Peyer's patch (tissue), 4 donors: ENCODE measurements around the gene RND1. TPM values are rescaled to one million over a fixed set of nuclear protein-coding genes. Genes with fewer than 3 reads are reported as not detected.

Experiments
- DNase-seq, 3 donors: peaks; one replicate each; pipeline ENCODE4 v3.0.0-alpha.2; 2017 to 2019
- H3K27ac ChIP-seq, 4 donors: fragments of 200-600 bp; sonication (generic); one replicate each; pipeline ENCODE4 v1.5.1; 2016 to 2019
- H3K27me3 ChIP-seq, 2 donors: fragments of 200-600 bp; sonication (generic); one replicate each; pipeline ENCODE4 v1.5.1; 2019
- H3K36me3 ChIP-seq, 3 donors: fragments of 200-600 bp; sonication (generic); one replicate each; pipeline ENCODE4 v1.5.1; 2016 to 2019
- H3K4me1 ChIP-seq, 4 donors: fragments of 200-600 bp; sonication (generic); one replicate each; pipeline ENCODE4 v1.5.1; 2016 to 2019
- H3K4me3 ChIP-seq, 4 donors: fragments of 200-600 bp; sonication (generic); 1 replicate in 3 of 4; 2 replicates in 1 of 4; pipeline ENCODE4 v1.5.1; 2016 to 2019; ENCODE audit warnings: mild to moderate bottlenecking in 1 of 4
- H3K9me3 ChIP-seq, 4 donors: fragments of 200-600 bp; sonication (generic); one replicate each; pipeline ENCODE4 v1.5.1; 2016 to 2019; ENCODE audit warnings: mild to moderate bottlenecking in 1 of 4
- CTCF ChIP-seq, 6 experiments: fragments of 450-650 bp in 4 of 6; fragments of 200-600 bp in 2 of 6; sonication (generic) in 1 of 6; IDR thresholded peaks; one replicate each; pipeline ENCODE4 v1.5.1; 2017 to 2019; ENCODE audit warnings: antibody characterized with exemption in 6 of 6, mild to moderate bottlenecking in 3 of 6, moderate library complexity in 1 of 6
- POLR2A ChIP-seq, 2 donors: fragments of 450-650 bp; IDR thresholded peaks; one replicate each; pipeline ENCODE4 v1.5.1; 2017; ENCODE audit warnings: antibody characterized with exemption in 2 of 2, mild to moderate bottlenecking in 2 of 2, moderate library complexity in 2 of 2
- small RNA-seq, 2 donors: library from RNA; depleted of rRNA; stranded (forward); fragments of <200 nt; gene quantifications; one replicate each; pipeline ENCODE3, GENCODE V24; 2016
- total RNA-seq, 4 donors: library from RNA; depleted of rRNA; stranded (reverse); fragments of >200 nt; gene quantifications; one replicate each; pipeline ENCODE4 v1.1.0, GENCODE V29; 2016

Gene RND1
- total RNA-seq, 4 donors from 2014 or later: 0.80 to 2.2 (median 1.6) TPM; not detected in 1

- TF ChIP-seq POLR2A (IDR thresholded peaks at IDR 0.05) (no peak), CTCF (IDR thresholded peaks at IDR 0.05) (no peak)
- Histone ChIP-seq H3K4me3 (no peak overlapping the region), H3K4me1 (peaks cover 0 to 34% (median 4%) of the 10 kb centered on the region in 4 donors), H3K27me3 (no peaks in the 10 kb centered on the region), H3K36me3 (no peaks in the 10 kb centered on the region), H3K9me3 (no peaks in the 10 kb centered on the region), H3K27ac (peak overlapping the region in 3 of 4 donors; percentile 6 to 48 (median 19))
- DNase-seq: no peak
Measured at GRCh38 chr12:48812389-48812788, 53.3 kb downstream of the RND1 start.

GRCh38 chr12:48811437-48812090 is 54.1 kb downstream of the RND1 start:
- Histone ChIP-seq H3K27me3 (no peaks in the 10 kb centered on the region), H3K9me3 (no peaks in the 10 kb centered on the region), H3K4me3 (no peak overlapping the region), H3K36me3 (no peaks in the 10 kb centered on the region), H3K4me1 (peaks cover 0 to 30% (median 4%) of the 10 kb centered on the region in 4 donors), H3K27ac (peak overlapping the region in 3 of 4 donors; percentile 21 to 63 (median 35))
- no peak for DNase-seq
- TF ChIP-seq CTCF (IDR thresholded peaks at IDR 0.05): no peak
- no peak for TF ChIP-seq POLR2A (IDR thresholded peaks at IDR 0.05)

GRCh38 chr12:48810903-48811431 is 54.7 kb downstream of the RND1 start:
- no peak for DNase-seq
- no peaks in the 10 kb centered on the region for H3K9me3 ChIP-seq
- H3K27me3 ChIP-seq: no peaks in the 10 kb centered on the region
- H3K36me3 ChIP-seq: no peaks in the 10 kb centered on the region
- H3K4me1 ChIP-seq: peaks cover 0 to 24% (median 2%) of the 10 kb centered on the region in 4 donors
- peak overlapping the region in 3 of 4 donors; percentile 21 to 63 (median 35) for H3K27ac ChIP-seq
- TF ChIP-seq POLR2A (IDR thresholded peaks at IDR 0.05): no peak
- no peak for TF ChIP-seq CTCF (IDR thresholded peaks at IDR 0.05)
- H3K4me3 ChIP-seq: no peak overlapping the region

- Histone ChIP-seq H3K36me3 (no peaks in the 10 kb centered on the region), H3K27me3 (no peaks in the 10 kb centered on the region), H3K4me3 (no peak overlapping the region), H3K27ac (no peak overlapping the region), H3K9me3 (no peaks in the 10 kb centered on the region), H3K4me1 (peaks cover 0 to 11% (median 0%) of the 10 kb centered on the region in 4 donors)
- TF ChIP-seq POLR2A (IDR thresholded peaks at IDR 0.05) (no peak), CTCF (IDR thresholded peaks at IDR 0.05) (no peak)
- DNase-seq: no peak
Measured at GRCh38 chr12:48807981-48808380, 57.7 kb downstream of the RND1 start.

Small RNAs within 50 kb of the gene (small RNA-seq; reads per million reads assigned to genes)
- gene AC073610.1: 0 reads per million in 2 donors
- gene RF00019: 0 reads per million in 2 donors
- 0 reads per million in 2 donors for gene RNU6-600P

Other genes starting within 250 kb of the RND1 start
- 100 to 1,000 TPM in 1 of 4 donors, 10 to 100 TPM in 3; 14.4 to 106 (median 49.9) TPM for gene KANSL2, start 183.6 kb downstream of the RND1 start, total RNA-seq
- gene CCNT1, start 149.2 kb downstream of the RND1 start, total RNA-seq: 10 to 100 TPM; 29.6 to 68.5 (median 42.9) TPM
- 100 to 1,000 TPM in 3 of 4 donors, 10 to 100 TPM in 1; 71.3 to 175 (median 129) TPM for gene ADCY6, start 76.8 kb downstream of the RND1 start, total RNA-seq
- gene CACNB3, start 47.4 kb downstream of the RND1 start, total RNA-seq: 10 to 100 TPM; 10.2 to 47.0 (median 35.6) TPM
- 100 to 1,000 TPM in 2 of 4 donors, 10 to 100 TPM in 2; 68.0 to 143 (median 104) TPM for gene DDX23, start 13.7 kb downstream of the RND1 start, total RNA-seq
- 10 to 100 TPM in 2 of 4 donors, 1 to 10 TPM in 2; 7.5 to 26.9 (median 12.6) TPM for gene FKBP11, start 59.6 kb upstream of the RND1 start, total RNA-seq
- gene ARF3, start 91.6 kb upstream of the RND1 start, total RNA-seq: 100 to 1,000 TPM in 1 of 4 donors, 10 to 100 TPM in 3; 49.3 to 217 (median 63.5) TPM
- 1 to 10 TPM in 2 of 4 donors, under 1 TPM in 1, not detected in 1; 0.67 to 1.8 (median 1.7) TPM for gene WNT10B, start 105.9 kb upstream of the RND1 start, total RNA-seq
- gene WNT1, start 112.5 kb upstream of the RND1 start, total RNA-seq: not detected
- under 1 TPM in 2 of 4 donors, not detected in 2; 0.27 to 0.28 TPM for gene DDN, start 133.5 kb upstream of the RND1 start, total RNA-seq
- gene PRKAG1, start 152.9 kb upstream of the RND1 start, total RNA-seq: 10 to 100 TPM; 34.1 to 42.2 (median 37.9) TPM
- 100 to 1,000 TPM; 126 to 161 (median 146) TPM for gene KMT2D, start 194.9 kb upstream of the RND1 start, total RNA-seq
- gene RHEBL1, start 204.1 kb upstream of the RND1 start, total RNA-seq: not detected
- gene DHH, start 228.9 kb upstream of the RND1 start, total RNA-seq: 1 to 10 TPM in 1 of 4 donors, under 1 TPM in 1, not detected in 2; 0.19 to 2.5 TPM
- gene LMBR1L, start 245.0 kb upstream of the RND1 start, total RNA-seq: 10 to 100 TPM; 34.7 to 93.7 (median 84.7) TPM